Muscle layer of colon (tissue), 2 donors: ENCODE data around the gene KCNJ5.

Experiments used
- H3K27ac ChIP-seq: one replicate; pipeline ENCODE4 v1.7.0; 2013; ENCODE audit warnings: low read depth, mild to moderate bottlenecking, low read length, moderate library complexity
- H3K27me3 ChIP-seq, 2 donors: one replicate each; pipeline ENCODE4 v1.7.0; 2013; ENCODE audit warnings: low read length in 2 of 2, mild to moderate bottlenecking in 2 of 2; ENCODE audit not compliant: insufficient read depth in 2 of 2, control insufficient read depth in 1 of 2
- H3K36me3 ChIP-seq: one replicate; pipeline ENCODE4 v1.7.0; 2013; ENCODE audit warnings: mild to moderate bottlenecking, low read length; ENCODE audit not compliant: insufficient read depth
- H3K4me1 ChIP-seq: one replicate; pipeline ENCODE4 v1.7.0; 2013; ENCODE audit warnings: mild to moderate bottlenecking, low read length; ENCODE audit not compliant: insufficient read depth
- H3K4me3 ChIP-seq, 2 donors: one replicate each; pipeline ENCODE4 v1.7.0; 2013; ENCODE audit warnings: low read length in 2 of 2, low read depth in 1 of 2, mild to moderate bottlenecking in 1 of 2, moderate library complexity in 1 of 2
- H3K9ac ChIP-seq: one replicate; pipeline ENCODE4 v1.7.0; 2013; ENCODE audit warnings: low read length
- H3K9me3 ChIP-seq: one replicate; pipeline ENCODE4 v1.7.0; 2013; ENCODE audit warnings: mild to moderate bottlenecking, low read length
- donor health status: abdominal sarcoma.
- donor health status: Adenocarcinoma of cecum.

KCNJ5 gene

GRCh38 chr11:128938156-128938885 is 47.2 kb downstream of the KCNJ5 start:
- H3K27ac ChIP-seq = no peak overlapping the region
- no peak overlapping the region for H3K4me3 ChIP-seq
- H3K9ac ChIP-seq = no peak overlapping the region
- H3K27me3 ChIP-seq = no peaks in the 10 kb centered on the region
- H3K4me1 ChIP-seq = no peaks in the 10 kb centered on the region
- H3K9me3 ChIP-seq = no peaks in the 10 kb centered on the region
- no peaks in the 10 kb centered on the region for H3K36me3 ChIP-seq

DNA sequence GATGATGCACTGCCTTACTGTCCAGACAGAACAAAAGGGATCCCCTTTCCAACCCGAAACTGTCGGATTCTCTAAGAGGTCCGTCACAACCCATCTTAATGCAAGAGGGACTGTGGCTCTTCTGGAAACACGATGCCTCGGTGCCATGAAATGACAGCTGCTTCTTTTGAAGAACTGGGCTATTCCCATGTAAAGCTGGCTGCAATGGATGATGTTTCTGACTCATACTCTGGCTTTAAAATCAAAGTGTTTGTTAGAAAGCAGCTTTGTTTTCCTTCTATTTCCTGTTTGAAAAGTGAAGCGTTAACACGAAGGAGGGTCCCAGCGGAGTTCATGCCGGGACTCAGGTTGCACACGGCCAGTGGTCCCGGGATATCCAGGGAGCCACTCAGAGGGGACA is 48.4 kb downstream of the KCNJ5 start:
- Histone ChIP-seq H3K36me3 (no peaks in the 10 kb centered on the region), H3K4me3 (no peak overlapping the region), H3K27me3 (no peaks in the 10 kb centered on the region), H3K9ac (no peak overlapping the region), H3K9me3 (no peaks in the 10 kb centered on the region), H3K27ac (no peak overlapping the region), H3K4me1 (no peaks in the 10 kb centered on the region)

- H3K27ac ChIP-seq = no peak overlapping the region
- H3K36me3 ChIP-seq = no peaks in the 10 kb centered on the region
- H3K27me3 ChIP-seq = no peaks in the 10 kb centered on the region
- no peaks in the 10 kb centered on the region for H3K4me1 ChIP-seq
- no peak overlapping the region for H3K9ac ChIP-seq
- H3K9me3 ChIP-seq = no peaks in the 10 kb centered on the region
- H3K4me3 ChIP-seq = no peak overlapping the region
These were observed 49.0 kb downstream of the KCNJ5 start for GRCh38 chr11:128940156-128940555.

- Histone ChIP-seq H3K4me3 (no peak overlapping the region), H3K27me3 (no peaks in the 10 kb centered on the region), H3K27ac (no peak overlapping the region), H3K9me3 (no peaks in the 10 kb centered on the region), H3K4me1 (no peaks in the 10 kb centered on the region), H3K36me3 (no peaks in the 10 kb centered on the region), H3K9ac (no peak overlapping the region)
These were observed 49.4 kb downstream of the KCNJ5 start for GRCh38 chr11:128940603-128941002.

GRCh38 chr11:128941110-128941509 is 50.0 kb downstream of the KCNJ5 start:
- Histone ChIP-seq H3K27me3 (no peaks in the 10 kb centered on the region), H3K27ac (no peak overlapping the region), H3K36me3 (no peaks in the 10 kb centered on the region), H3K4me1 (no peaks in the 10 kb centered on the region), H3K9me3 (no peaks in the 10 kb centered on the region), H3K9ac (no peak overlapping the region), H3K4me3 (no peak overlapping the region)

DNA sequence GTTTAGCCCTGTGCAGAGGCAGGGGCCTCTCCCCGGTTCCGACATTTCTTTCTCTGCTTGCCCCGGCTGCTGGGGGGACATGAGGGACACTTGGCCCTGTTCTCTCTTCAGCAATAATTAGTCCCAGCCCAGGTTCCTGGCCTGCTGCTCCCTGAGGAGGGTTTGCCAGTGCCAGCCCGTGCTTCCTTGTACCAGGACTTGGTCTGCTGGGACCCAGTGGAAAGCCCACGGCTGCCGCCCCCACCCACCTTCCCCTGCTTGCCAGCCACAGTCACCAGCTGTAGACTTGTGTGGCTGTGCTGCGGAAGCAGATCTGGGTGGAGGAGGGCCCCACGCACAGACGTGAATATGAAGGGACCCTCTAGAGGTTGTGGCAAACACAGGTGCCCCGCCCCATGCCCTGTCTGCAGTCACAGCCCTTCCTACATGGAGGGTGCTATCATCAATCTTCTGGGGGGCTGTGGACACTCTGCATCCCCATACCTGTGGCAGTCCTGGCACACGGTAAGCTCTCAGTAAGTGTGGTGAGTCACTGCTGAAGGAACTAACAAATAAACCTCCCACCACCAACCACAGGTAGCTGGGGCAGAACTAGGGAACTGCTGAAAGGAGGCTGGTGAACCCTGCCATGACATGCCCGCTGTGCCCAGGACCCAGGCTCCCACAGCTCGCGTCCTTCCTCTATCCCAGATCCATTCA is 50.6 kb downstream of the KCNJ5 start:
- no peak overlapping the region for H3K27ac ChIP-seq
- no peaks in the 10 kb centered on the region for H3K36me3 ChIP-seq
- no peaks in the 10 kb centered on the region for H3K4me1 ChIP-seq
- H3K4me3 ChIP-seq = no peak overlapping the region
- no peak overlapping the region for H3K9ac ChIP-seq
- H3K27me3 ChIP-seq = no peaks in the 10 kb centered on the region
- no peaks in the 10 kb centered on the region for H3K9me3 ChIP-seq

- no peak overlapping the region for H3K4me3 ChIP-seq
- no peaks in the 10 kb centered on the region for H3K9me3 ChIP-seq
- H3K4me1 ChIP-seq = no peaks in the 10 kb centered on the region
- H3K9ac ChIP-seq = no peak overlapping the region
- H3K27me3 ChIP-seq = no peaks in the 10 kb centered on the region
- H3K36me3 ChIP-seq = no peaks in the 10 kb centered on the region
- no peak overlapping the region for H3K27ac ChIP-seq
These were observed 51.1 kb downstream of the KCNJ5 start for GRCh38 chr11:128942272-128942612.

GRCh38 chr11:128942817-128943427 is 51.8 kb downstream of the KCNJ5 start, which contains the start of gene TP53AIP1:
Gene TP53AIP1, minus strand, starts transcription at chr11:128942871. Its CDS starts 5,053 bp downstream, at chr11:128937818.
- Histone ChIP-seq H3K4me3 (no peak within 1 kb of the TSS), H3K36me3 (no peaks in the 10 kb centered on the region), H3K9ac (no peak within 1 kb of the TSS), H3K27ac (no peak within 1 kb of the TSS), H3K4me1 (no peaks in the 10 kb centered on the region), H3K27me3 (no peaks in the 10 kb centered on the region), H3K9me3 (no peaks in the 10 kb centered on the region)

DNA sequence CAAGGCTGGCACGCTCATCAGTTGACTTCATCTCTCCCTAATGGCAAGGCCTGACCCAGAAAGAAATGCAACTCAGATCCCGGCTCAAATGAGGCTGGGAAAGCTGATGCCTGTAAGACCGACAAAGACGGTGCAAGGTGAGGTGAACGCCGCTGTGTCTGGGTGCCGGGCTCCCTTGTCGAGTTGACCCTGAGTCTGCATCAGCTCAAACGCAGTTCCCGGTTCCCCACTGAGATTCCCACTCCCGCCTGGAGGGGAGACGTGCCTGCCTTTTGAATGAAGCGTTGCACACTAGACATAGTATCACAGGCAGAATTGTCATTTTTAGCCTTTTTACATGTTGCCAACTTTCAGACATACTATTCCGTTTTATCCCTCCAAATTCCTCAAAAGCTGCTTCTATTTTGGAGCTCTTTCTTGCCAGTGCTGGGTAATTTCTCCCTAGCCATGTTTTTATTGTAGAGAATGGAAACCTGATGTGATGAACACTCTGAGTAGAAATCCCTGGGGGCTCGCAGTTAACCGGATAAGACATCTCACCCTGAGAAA is 52.3 kb downstream of the KCNJ5 start:
- H3K27me3 ChIP-seq = no peaks in the 10 kb centered on the region
- H3K27ac ChIP-seq = no peak overlapping the region
- no peaks in the 10 kb centered on the region for H3K9me3 ChIP-seq
- no peaks in the 10 kb centered on the region for H3K36me3 ChIP-seq
- H3K4me1 ChIP-seq = no peaks in the 10 kb centered on the region
- no peak overlapping the region for H3K4me3 ChIP-seq
- H3K9ac ChIP-seq = no peak overlapping the region

DNA sequence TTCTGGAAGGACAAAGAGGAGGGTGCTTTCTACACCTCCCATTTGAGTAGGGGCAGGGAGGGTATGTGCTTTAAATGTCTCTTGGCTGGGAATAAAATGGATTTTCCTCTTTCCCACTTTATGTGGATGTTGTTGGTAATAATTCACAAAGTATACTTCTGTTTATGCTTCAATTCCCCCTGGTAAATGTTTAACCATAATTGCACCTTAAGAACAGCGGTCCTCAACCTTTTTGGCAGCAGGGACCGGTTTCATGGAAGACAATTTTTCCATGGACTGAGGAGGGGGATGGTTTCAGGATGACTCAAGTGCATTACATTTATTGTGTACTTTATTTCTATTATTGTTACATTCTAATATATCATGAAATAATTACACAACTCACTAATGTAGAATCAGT is 55.5 kb downstream of the KCNJ5 start:
- Histone ChIP-seq H3K9me3 (no peaks in the 10 kb centered on the region), H3K4me3 (no peak overlapping the region), H3K27me3 (no peaks in the 10 kb centered on the region), H3K27ac (no peak overlapping the region), H3K9ac (no peak overlapping the region), H3K36me3 (no peaks in the 10 kb centered on the region), H3K4me1 (no peaks in the 10 kb centered on the region)

GRCh38 chr11:128947773-128948172 is 56.6 kb downstream of the KCNJ5 start:
- no peaks in the 10 kb centered on the region for H3K4me1 ChIP-seq
- H3K27ac ChIP-seq = no peak overlapping the region
- no peak overlapping the region for H3K4me3 ChIP-seq
- no peaks in the 10 kb centered on the region for H3K36me3 ChIP-seq
- no peaks in the 10 kb centered on the region for H3K9me3 ChIP-seq
- no peaks in the 10 kb centered on the region for H3K27me3 ChIP-seq
- H3K9ac ChIP-seq = no peak overlapping the region
